ENCODE results near the gene SI.

SI gene

GRCh38 chr3:165078293-165078692 is at the start of gene SI:
Gene SI, minus strand, starts transcription at chr3:165078496. Its CDS starts 2,484 bp downstream, at chr3:165076012.
- no peak for TF ChIP-seq CTCF (IDR thresholded peaks at IDR 0.05; ENCODE audit: control insufficient read depth, extremely low read depth, insufficient read depth)
- DNase-seq (ENCODE audit: low read depth) = peak; percentile 85
- no peak within 1 kb of the TSS for H3K4me3 ChIP-seq (ENCODE audit: low read depth, low read length)

GRCh38 chr3:165125836-165126235 is 47.5 kb upstream of the SI start:
- no peak for DNase-seq (ENCODE audit: low read depth)
- no peak overlapping the region for H3K4me3 ChIP-seq (ENCODE audit: low read depth, low read length)
- TF ChIP-seq CTCF (IDR thresholded peaks at IDR 0.05; ENCODE audit: control insufficient read depth, extremely low read depth, insufficient read depth) = no peak

- H3K4me3 ChIP-seq (ENCODE audit: low read depth, low read length) = no peak overlapping the region
- no peak for TF ChIP-seq CTCF (IDR thresholded peaks at IDR 0.05; ENCODE audit: control insufficient read depth, extremely low read depth, insufficient read depth)
- DNase-seq (ENCODE audit: low read depth) = no peak
Observed at GRCh38 chr3:165111401-165111800, 33.1 kb upstream of the SI start.

- no peak for DNase-seq (ENCODE audit: low read depth)
- no peak for TF ChIP-seq CTCF (IDR thresholded peaks at IDR 0.05; ENCODE audit: control insufficient read depth, extremely low read depth, insufficient read depth)
- no peak overlapping the region for H3K4me3 ChIP-seq (ENCODE audit: low read depth, low read length)
Observed at GRCh38 chr3:165103616-165104015, 25.3 kb upstream of the SI start.

GRCh38 chr3:165082650-165083049 is 4.4 kb upstream of the SI start:
- H3K4me3 ChIP-seq (ENCODE audit: low read depth, low read length) = no peak overlapping the region
- no peak for DNase-seq (ENCODE audit: low read depth)
- TF ChIP-seq CTCF (IDR thresholded peaks at IDR 0.05; ENCODE audit: control insufficient read depth, extremely low read depth, insufficient read depth) = no peak

GRCh38 chr3:165081183-165081582 is 2.9 kb upstream of the SI start:
- no peak for TF ChIP-seq CTCF (IDR thresholded peaks at IDR 0.05; ENCODE audit: control insufficient read depth, extremely low read depth, insufficient read depth)
- no peak for DNase-seq (ENCODE audit: low read depth)
- no peak overlapping the region for H3K4me3 ChIP-seq (ENCODE audit: low read depth, low read length)

- no peak for DNase-seq (ENCODE audit: low read depth)
- no peak overlapping the region for H3K4me3 ChIP-seq (ENCODE audit: low read depth, low read length)
- no peak for TF ChIP-seq CTCF (IDR thresholded peaks at IDR 0.05; ENCODE audit: control insufficient read depth, extremely low read depth, insufficient read depth)
Observed at GRCh38 chr3:165075695-165076094, 2.6 kb downstream of the SI start.

All from LNCaP clone FGC (cell line).